RWPE1 (cell line): Measurements from ENCODE around the gene COL4A3.

Experiments
- CTCF ChIA-PET: fragments of 350-600 bp; sonication (Branson Sonifier 250); formaldehyde crosslinking; extraction: SDS; loops from one replicate; lab custom pipeline; 2021; lab: Yijun Ruan, JAX
- POLR2A ChIA-PET: fragments of 400-600 bp; formaldehyde crosslinking; extraction: SDS; loops from one replicate; lab custom pipeline; 2020; ENCODE audit warnings: antibody characterized with exemption; ENCODE audit not compliant: low non-redundant PET; lab: Yijun Ruan, JAX
- DNase-seq: peaks from one replicate; pipeline ENCODE4 v3.0.0; 2012; ENCODE audit warnings: low spot score
- H3K27ac ChIP-seq: fragments of 450-650 bp; 2 replicates; pipeline ENCODE4 v1.5.1; 2017
- CTCF ChIP-seq: fragments of 450-650 bp; conservative IDR thresholded peaks from 2 replicates; pipeline ENCODE4 v1.5.1; 2017; ENCODE audit warnings: low read depth, mild to moderate bottlenecking

The COL4A3 gene

GRCh38 chr2:227248876-227249275, 84.5 kb downstream of the COL4A3 start:
- no peak for DNase-seq
- no peak for TF ChIP-seq CTCF
- POLR2A ChIA-PET, result no interaction called here
- H3K27ac ChIP-seq, result no peak overlapping the region
- CTCF ChIA-PET, result interaction anchor here (1.2 kb wide), 1 partner anchor 10 kb away, joined by 3 read pairs; no protein-coding TSS in a partner anchor

- ChIA-PET POLR2A (no interaction called here), CTCF (interaction anchor here (0.7 kb wide), 1 partner anchor 9 kb away, joined by 4 read pairs; no protein-coding TSS in a partner anchor)
- no peak overlapping the region for H3K27ac ChIP-seq
- TF ChIP-seq CTCF, result no peak
- no peak for DNase-seq
These were observed 88.4 kb downstream of the COL4A3 start for GRCh38 chr2:227252831-227253230.

- POLR2A ChIA-PET, result no interaction called here
- CTCF ChIA-PET, result no interaction called here
- H3K27ac ChIP-seq, result no peak overlapping the region
- DNase-seq, result no peak
- no peak for TF ChIP-seq CTCF
These were observed 92.2 kb downstream of the COL4A3 start for GRCh38 chr2:227256605-227257004.

GRCh38 chr2:227257820-227258219, 93.4 kb downstream of the COL4A3 start:
- TF ChIP-seq CTCF, result no peak
- CTCF ChIA-PET, result no interaction called here
- no peak for DNase-seq

GRCh38 chr2:227260041-227260440, 95.6 kb downstream of the COL4A3 start:
- ChIA-PET POLR2A (no interaction called here), CTCF (interaction anchor here (1.0 kb wide), 1 partner anchor 22 kb away, joined by 3 read pairs; no protein-coding TSS in a partner anchor)
- TF ChIP-seq CTCF, result no peak
- no peak overlapping the region for H3K27ac ChIP-seq
- DNase-seq, result no peak

More at GRCh38 chr2:227257820-227258219, 93.4 kb downstream of the COL4A3 start:
- POLR2A ChIA-PET, result no interaction called here
- no peak overlapping the region for H3K27ac ChIP-seq

- no peak overlapping the region for H3K27ac ChIP-seq
- ChIA-PET CTCF (no interaction called here), POLR2A (no interaction called here)
- no peak for TF ChIP-seq CTCF
- DNase-seq, result no peak
These were observed 103.1 kb downstream of the COL4A3 start for GRCh38 chr2:227267410-227268115.
